Peyer's patch (tissue), 4 donors: Measurements from ENCODE around the gene TMEM209.
"Not testable (repeated sequence)": the region's sequence is repeated elsewhere in the genome, so short reads cannot be mapped to it uniquely, and the experiment has no call there.

Source experiments
- POLR2A ChIP-seq, 2 donors: fragments of 450-650 bp; IDR thresholded peaks; one replicate each; pipeline ENCODE4 v1.5.1; 2017; ENCODE audit warnings: antibody characterized with exemption in 2 of 2, mild to moderate bottlenecking in 2 of 2, moderate library complexity in 2 of 2
- TF ChIP-seq, protein P1 (sequence below), 6 experiments: fragments of 450-650 bp in 4 of 6; fragments of 200-600 bp in 2 of 6; sonication (generic) in 1 of 6; IDR thresholded peaks; one replicate each; pipeline ENCODE4 v1.5.1; 2017 to 2019; ENCODE audit warnings: antibody characterized with exemption in 6 of 6, mild to moderate bottlenecking in 3 of 6, moderate library complexity in 1 of 6

GRCh38 chr7:130246491-130246890 is 41.3 kb upstream of the TMEM209 start:
- TF ChIP-seq, protein P1, sequence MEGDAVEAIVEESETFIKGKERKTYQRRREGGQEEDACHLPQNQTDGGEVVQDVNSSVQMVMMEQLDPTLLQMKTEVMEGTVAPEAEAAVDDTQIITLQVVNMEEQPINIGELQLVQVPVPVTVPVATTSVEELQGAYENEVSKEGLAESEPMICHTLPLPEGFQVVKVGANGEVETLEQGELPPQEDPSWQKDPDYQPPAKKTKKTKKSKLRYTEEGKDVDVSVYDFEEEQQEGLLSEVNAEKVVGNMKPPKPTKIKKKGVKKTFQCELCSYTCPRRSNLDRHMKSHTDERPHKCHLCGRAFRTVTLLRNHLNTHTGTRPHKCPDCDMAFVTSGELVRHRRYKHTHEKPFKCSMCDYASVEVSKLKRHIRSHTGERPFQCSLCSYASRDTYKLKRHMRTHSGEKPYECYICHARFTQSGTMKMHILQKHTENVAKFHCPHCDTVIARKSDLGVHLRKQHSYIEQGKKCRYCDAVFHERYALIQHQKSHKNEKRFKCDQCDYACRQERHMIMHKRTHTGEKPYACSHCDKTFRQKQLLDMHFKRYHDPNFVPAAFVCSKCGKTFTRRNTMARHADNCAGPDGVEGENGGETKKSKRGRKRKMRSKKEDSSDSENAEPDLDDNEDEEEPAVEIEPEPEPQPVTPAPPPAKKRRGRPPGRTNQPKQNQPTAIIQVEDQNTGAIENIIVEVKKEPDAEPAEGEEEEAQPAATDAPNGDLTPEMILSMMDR (IDR thresholded peaks at IDR 0.05), result not testable (repeated sequence)
- TF ChIP-seq POLR2A (IDR thresholded peaks at IDR 0.05), result not testable (repeated sequence)
